ENCODE results near the gene COL20A1. TPM values are rescaled to one million over a fixed set of nuclear protein-coding genes. Genes with fewer than 3 reads are reported as not detected.
"Not testable (repeated sequence)": the region's sequence is repeated elsewhere in the genome, so short reads cannot be mapped to it uniquely, and the experiment has no call there.

The COL20A1 gene
- total RNA-seq, 6 experiments from 2014 or later = 0.02 TPM; not detected in 5

GRCh38 chr20:63248835-63249591, 44.0 kb upstream of the COL20A1 start:
- Mint-ChIP-seq H3K36me3 (ENCODE audit: low read depth) (no peaks in the 10 kb centered on the region), H3K27ac (no peak overlapping the region), H3K9me3 (no peaks in the 10 kb centered on the region), H3K27me3 (ENCODE audit: insufficient read depth) (peaks cover 24% of the 10 kb centered on the region), H3K4me1 (ENCODE audit: low read depth) (no peaks in the 10 kb centered on the region), H3K4me3 (no peak overlapping the region)
- TF ChIP-seq, protein P1, sequence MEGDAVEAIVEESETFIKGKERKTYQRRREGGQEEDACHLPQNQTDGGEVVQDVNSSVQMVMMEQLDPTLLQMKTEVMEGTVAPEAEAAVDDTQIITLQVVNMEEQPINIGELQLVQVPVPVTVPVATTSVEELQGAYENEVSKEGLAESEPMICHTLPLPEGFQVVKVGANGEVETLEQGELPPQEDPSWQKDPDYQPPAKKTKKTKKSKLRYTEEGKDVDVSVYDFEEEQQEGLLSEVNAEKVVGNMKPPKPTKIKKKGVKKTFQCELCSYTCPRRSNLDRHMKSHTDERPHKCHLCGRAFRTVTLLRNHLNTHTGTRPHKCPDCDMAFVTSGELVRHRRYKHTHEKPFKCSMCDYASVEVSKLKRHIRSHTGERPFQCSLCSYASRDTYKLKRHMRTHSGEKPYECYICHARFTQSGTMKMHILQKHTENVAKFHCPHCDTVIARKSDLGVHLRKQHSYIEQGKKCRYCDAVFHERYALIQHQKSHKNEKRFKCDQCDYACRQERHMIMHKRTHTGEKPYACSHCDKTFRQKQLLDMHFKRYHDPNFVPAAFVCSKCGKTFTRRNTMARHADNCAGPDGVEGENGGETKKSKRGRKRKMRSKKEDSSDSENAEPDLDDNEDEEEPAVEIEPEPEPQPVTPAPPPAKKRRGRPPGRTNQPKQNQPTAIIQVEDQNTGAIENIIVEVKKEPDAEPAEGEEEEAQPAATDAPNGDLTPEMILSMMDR (IDR thresholded peaks at IDR 0.05) = no peak
- no peak for DNase-seq

GRCh38 chr20:63249891-63250290, 43.1 kb upstream of the COL20A1 start:
- Mint-ChIP-seq H3K9me3 (no peaks in the 10 kb centered on the region), H3K27ac (no peak overlapping the region), H3K4me3 (no peak overlapping the region), H3K4me1 (ENCODE audit: low read depth) (no peaks in the 10 kb centered on the region), H3K27me3 (ENCODE audit: insufficient read depth) (peaks cover 26% of the 10 kb centered on the region), H3K36me3 (ENCODE audit: low read depth) (no peaks in the 10 kb centered on the region)
- TF ChIP-seq, protein P1 (IDR thresholded peaks at IDR 0.05) = no peak
- no peak for DNase-seq

GRCh38 chr20:63251350-63251749, 41.6 kb upstream of the COL20A1 start:
- TF ChIP-seq, protein P1 (IDR thresholded peaks at IDR 0.05) = peak; percentile 72
- not testable (repeated sequence) for H3K4me1 Mint-ChIP-seq (ENCODE audit: low read depth); H3K9me3 Mint-ChIP-seq; H3K4me3 Mint-ChIP-seq; H3K27ac Mint-ChIP-seq; H3K36me3 Mint-ChIP-seq (ENCODE audit: low read depth)
- DNase-seq = peak; percentile 14
- peaks cover 34% of the 10 kb centered on the region for H3K27me3 Mint-ChIP-seq (ENCODE audit: insufficient read depth)

GRCh38 chr20:63252284-63252711, 40.7 kb upstream of the COL20A1 start:
- Mint-ChIP-seq H3K4me1 (ENCODE audit: low read depth) (no peaks in the 10 kb centered on the region), H3K9me3 (no peaks in the 10 kb centered on the region), H3K36me3 (ENCODE audit: low read depth) (no peaks in the 10 kb centered on the region), H3K27ac (no peak overlapping the region), H3K27me3 (ENCODE audit: insufficient read depth) (peaks cover 42% of the 10 kb centered on the region), H3K4me3 (no peak overlapping the region)
- TF ChIP-seq, protein P1 (IDR thresholded peaks at IDR 0.05) = no peak
- no peak for DNase-seq

- Mint-ChIP-seq H3K36me3 (ENCODE audit: low read depth) (no peaks in the 10 kb centered on the region), H3K27me3 (ENCODE audit: insufficient read depth) (peaks cover 46% of the 10 kb centered on the region), H3K4me3 (no peak overlapping the region)
Observed at GRCh38 chr20:63253065-63253437, 39.9 kb upstream of the COL20A1 start.

More at GRCh38 chr20:63253065-63253437, 39.9 kb upstream of the COL20A1 start:
- DNase-seq = no peak
- TF ChIP-seq, protein P1 (IDR thresholded peaks at IDR 0.05) = no peak
- Mint-ChIP-seq H3K27ac (no peak overlapping the region), H3K4me1 (ENCODE audit: low read depth) (no peaks in the 10 kb centered on the region), H3K9me3 (no peaks in the 10 kb centered on the region)
